ENCODE measurements around the gene ITGB7.

- TF ChIP-seq CTCF (conservative IDR thresholded peaks at IDR 0.05) (no peak), ZFX (IDR thresholded peaks at IDR 0.05) (no peak)
Observed at GRCh38 chr12:53215497-53215896, 8.4 kb upstream of the ITGB7 start.
